ENCODE data around the gene AKR1C2.
"Not testable (repeated sequence)": the region's sequence is repeated elsewhere in the genome, so short reads cannot be mapped to it uniquely, and the experiment has no call there.

AKR1C2 gene

DNA sequence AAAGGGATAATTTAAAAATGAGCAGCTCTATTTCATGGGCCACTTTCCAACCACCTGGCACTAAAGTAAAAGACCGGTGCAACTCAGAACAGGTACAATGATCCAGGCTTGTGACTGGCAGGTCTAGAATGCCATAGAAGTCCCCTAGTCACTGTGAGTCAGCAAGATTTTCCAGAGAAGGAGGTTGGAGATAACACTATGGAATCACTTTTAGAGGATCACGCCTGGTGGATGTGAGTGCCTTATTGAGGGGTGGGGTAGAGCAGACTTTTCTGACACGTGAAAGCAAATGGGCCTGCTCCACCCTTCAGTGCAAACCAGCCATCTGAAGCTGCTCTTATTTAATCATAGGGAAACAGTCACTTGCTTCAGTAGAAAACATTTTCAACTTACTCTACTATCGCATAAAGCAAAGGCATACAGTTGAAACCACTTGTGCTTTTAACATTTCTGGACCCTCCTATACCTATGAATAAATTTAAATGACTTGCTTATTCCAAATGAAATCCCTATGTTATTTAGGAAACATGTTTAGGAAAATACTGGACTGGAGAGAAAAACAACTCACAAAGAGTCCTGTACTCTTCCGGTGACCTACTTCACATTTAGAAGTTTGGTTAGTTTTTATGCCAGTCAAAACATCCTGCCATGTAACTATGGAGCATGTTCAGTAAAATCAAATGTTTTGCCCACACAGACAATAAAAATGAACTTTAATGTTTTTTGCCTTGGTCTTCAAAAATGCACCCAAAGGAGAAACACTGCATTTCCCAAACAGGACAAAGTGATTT, 61.9 kb downstream of the AKR1C2 start:
- Histone ChIP-seq H3K4me3 (ENCODE audit: low read length) (no peak overlapping the region), H3K36me3 (ENCODE audit: control insufficient read depth, insufficient read depth, low read length) (no peaks in the 10 kb centered on the region), H3K9ac (ENCODE audit: low read length) (no peak overlapping the region), H3K27ac (ENCODE audit: low read depth, low read length) (no peak overlapping the region), H3K27me3 (ENCODE audit: control insufficient read depth, insufficient read depth, low read length) (no peaks in the 10 kb centered on the region), H3K4me1 (ENCODE audit: control insufficient read depth, insufficient read depth, low read length) (peaks cover 3% of the 10 kb centered on the region)

DNA sequence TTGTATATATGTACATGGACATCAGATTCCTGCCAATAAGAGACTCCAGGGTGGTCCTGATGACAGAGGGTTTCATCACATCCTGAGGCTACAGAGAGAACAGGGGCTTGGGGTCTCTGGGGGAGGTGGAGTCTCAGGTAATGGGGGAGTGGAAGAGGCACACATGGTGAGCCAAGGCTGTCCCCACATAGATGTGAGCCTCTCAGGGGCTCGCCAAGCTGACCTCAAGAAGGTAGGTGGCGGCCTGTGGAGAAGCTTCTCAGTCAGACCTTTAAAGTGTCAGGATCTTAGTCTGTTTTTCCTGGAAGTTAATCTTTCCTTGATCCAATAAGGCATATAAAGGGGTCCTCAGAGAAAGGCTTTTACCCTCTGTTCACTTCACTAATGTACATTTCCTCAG, 62.7 kb downstream of the AKR1C2 start:
- not testable (repeated sequence) for H3K4me3 ChIP-seq (ENCODE audit: low read length); H3K9ac ChIP-seq (ENCODE audit: low read length); H3K4me1 ChIP-seq (ENCODE audit: control insufficient read depth, insufficient read depth, low read length); H3K36me3 ChIP-seq (ENCODE audit: control insufficient read depth, insufficient read depth, low read length); H3K27me3 ChIP-seq (ENCODE audit: control insufficient read depth, insufficient read depth, low read length); H3K27ac ChIP-seq (ENCODE audit: low read depth, low read length)

GRCh38 chr10:4940073-4940428, 63.6 kb downstream of the AKR1C2 start:
- not testable (repeated sequence) for H3K36me3 ChIP-seq (ENCODE audit: control insufficient read depth, insufficient read depth, low read length); H3K27me3 ChIP-seq (ENCODE audit: control insufficient read depth, insufficient read depth, low read length); H3K27ac ChIP-seq (ENCODE audit: low read depth, low read length); H3K4me1 ChIP-seq (ENCODE audit: control insufficient read depth, insufficient read depth, low read length); H3K4me3 ChIP-seq (ENCODE audit: low read length); H3K9ac ChIP-seq (ENCODE audit: low read length)

DNA sequence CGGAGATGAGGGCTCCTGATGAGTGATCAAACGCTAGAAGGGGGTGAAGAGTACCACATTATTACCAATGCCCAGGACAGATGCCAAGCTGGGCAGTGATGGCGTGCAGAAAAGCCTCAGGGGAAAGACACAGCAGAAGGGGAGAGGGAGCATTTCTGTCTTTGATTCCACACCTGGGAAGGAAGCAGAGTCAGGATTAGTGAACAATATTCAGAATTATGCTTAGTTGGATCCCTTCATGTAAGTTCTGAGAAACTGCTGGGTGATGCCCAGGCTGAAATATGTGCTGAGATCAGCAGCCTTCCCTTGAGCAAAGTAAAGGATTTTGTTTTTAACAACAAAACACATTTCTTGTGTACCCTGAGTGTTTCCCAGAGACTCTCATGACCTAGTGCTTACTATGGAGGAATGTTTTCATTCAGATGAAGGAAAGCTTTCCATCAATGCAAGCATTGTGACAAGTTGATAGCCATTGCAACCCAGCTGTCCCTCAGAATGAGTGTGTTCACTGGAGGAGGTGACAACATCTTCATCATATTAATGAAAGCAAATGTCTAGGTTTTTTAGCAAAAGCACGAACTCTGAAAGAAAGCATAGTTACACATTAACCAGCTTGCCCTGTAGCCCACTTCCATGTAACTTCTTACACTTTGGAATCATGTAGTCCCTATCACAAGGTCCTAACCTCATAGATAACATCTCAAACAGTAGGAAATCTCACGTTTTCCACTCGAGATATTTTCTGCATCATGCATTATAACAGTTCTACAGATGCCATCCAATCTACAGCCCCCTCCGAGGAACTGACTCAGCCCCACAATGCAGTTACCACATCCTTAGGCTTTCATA, 64.2 kb downstream of the AKR1C2 start:
- H3K27me3 ChIP-seq (ENCODE audit: control insufficient read depth, insufficient read depth, low read length), result no peaks in the 10 kb centered on the region
- H3K27ac ChIP-seq (ENCODE audit: low read depth, low read length), result no peak overlapping the region
- peaks cover 3% of the 10 kb centered on the region for H3K4me1 ChIP-seq (ENCODE audit: control insufficient read depth, insufficient read depth, low read length)
- H3K9ac ChIP-seq (ENCODE audit: low read length), result no peak overlapping the region
- no peak overlapping the region for H3K4me3 ChIP-seq (ENCODE audit: low read length)
- H3K36me3 ChIP-seq (ENCODE audit: control insufficient read depth, insufficient read depth, low read length), result no peaks in the 10 kb centered on the region
